Measurements from ENCODE around the gene SLC45A3. TPM values are rescaled to one million over a fixed set of nuclear protein-coding genes. Genes with fewer than 3 reads are reported as not detected.

The SLC45A3 gene
- total RNA-seq, 2 donors from 2014 or later = 2.6 to 2.7 TPM

DNA sequence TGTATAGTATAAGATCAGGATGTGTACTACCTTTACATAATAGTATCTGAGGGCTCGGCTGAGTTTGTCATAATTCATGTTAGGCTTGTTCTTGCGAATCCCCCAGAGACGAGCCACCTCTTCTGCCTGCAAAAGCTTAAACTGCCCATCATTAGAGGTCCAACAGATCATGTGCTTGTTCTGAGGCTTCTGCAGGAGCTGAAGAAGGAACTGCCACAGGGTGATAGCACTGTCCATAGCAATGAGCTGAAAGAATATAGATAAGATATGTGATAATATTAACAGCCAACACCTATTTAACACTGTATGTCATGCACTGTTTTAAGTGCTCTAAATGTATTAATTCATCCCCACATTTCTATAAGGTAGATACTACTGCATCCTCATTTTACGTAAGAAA lies 56.7 kb downstream of the SLC45A3 start:
- Histone ChIP-seq H3K36me3 (peaks cover 34% of the 10 kb centered on the region), H3K4me1 (peaks cover 0 to 12% of the 10 kb centered on the region in 2 donors), H3K27ac (no peak overlapping the region), H3K9me3 (no peaks in the 10 kb centered on the region), H3K27me3 (no peaks in the 10 kb centered on the region), H3K4me3 (no peak overlapping the region)
- TF ChIP-seq CTCF (IDR thresholded peaks at IDR 0.05) = no peak
- no peak for DNase-seq (ENCODE audit: low spot score)

- Histone ChIP-seq H3K36me3 (peaks cover 63% of the 10 kb centered on the region), H3K27ac (no peak overlapping the region), H3K27me3 (no peaks in the 10 kb centered on the region), H3K4me3 (no peak overlapping the region), H3K9me3 (no peaks in the 10 kb centered on the region), H3K4me1 (peaks cover 0 to 12% of the 10 kb centered on the region in 2 donors)
- no peak for TF ChIP-seq CTCF (IDR thresholded peaks at IDR 0.05)
- DNase-seq (ENCODE audit: low spot score) = no peak
Observed at GRCh38 chr1:205620269-205620668, 60.0 kb downstream of the SLC45A3 start.

GRCh38 chr1:205619376-205619775 lies 60.9 kb downstream of the SLC45A3 start:
- no peak for TF ChIP-seq CTCF (IDR thresholded peaks at IDR 0.05)

GRCh38 chr1:205616563-205617293 lies 63.6 kb downstream of the SLC45A3 start:
- Histone ChIP-seq H3K36me3 (peaks cover 46% of the 10 kb centered on the region), H3K9me3 (no peaks in the 10 kb centered on the region), H3K4me3 (no peak overlapping the region), H3K27ac (no peak overlapping the region), H3K27me3 (no peaks in the 10 kb centered on the region), H3K4me1 (peaks cover 0 to under 1% of the 10 kb centered on the region in 2 donors)
- DNase-seq (ENCODE audit: low spot score) = no peak
- TF ChIP-seq CTCF (IDR thresholded peaks at IDR 0.05) = no peak

More at GRCh38 chr1:205619376-205619775, 60.9 kb downstream of the SLC45A3 start:
- peaks cover 63% of the 10 kb centered on the region for H3K36me3 ChIP-seq
- no peak overlapping the region for H3K4me3 ChIP-seq
- H3K27me3 ChIP-seq = no peaks in the 10 kb centered on the region
- H3K4me1 ChIP-seq = peaks cover 0 to 3% of the 10 kb centered on the region in 2 donors
- no peak overlapping the region for H3K27ac ChIP-seq
- no peak for DNase-seq (ENCODE audit: low spot score)
- H3K9me3 ChIP-seq = no peaks in the 10 kb centered on the region

DNA sequence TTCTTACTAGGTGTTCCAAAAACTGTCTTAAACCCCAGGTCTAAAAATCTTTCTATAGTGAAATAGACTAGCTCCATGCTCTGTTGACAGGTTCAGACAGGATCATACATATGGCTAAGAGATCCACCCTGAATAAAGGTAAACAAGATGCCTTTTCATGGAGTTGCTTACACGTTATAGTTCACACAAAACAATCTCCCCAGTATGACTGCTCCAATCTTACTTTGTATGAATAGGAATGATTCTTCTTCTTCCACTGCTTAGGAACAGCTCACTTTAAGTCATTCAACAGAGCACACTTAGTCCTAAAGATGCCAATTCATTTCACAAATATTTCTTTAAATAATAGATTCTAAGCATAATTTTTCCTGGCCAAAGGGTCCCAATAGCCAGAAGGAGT lies 64.5 kb downstream of the SLC45A3 start:
- no peak for TF ChIP-seq CTCF (IDR thresholded peaks at IDR 0.05)
- DNase-seq (ENCODE audit: low spot score) = no peak
- Histone ChIP-seq H3K36me3 (peaks cover 45% of the 10 kb centered on the region), H3K4me3 (no peak overlapping the region), H3K9me3 (no peaks in the 10 kb centered on the region), H3K4me1 (peaks cover 0 to 9% of the 10 kb centered on the region in 2 donors), H3K27me3 (no peaks in the 10 kb centered on the region), H3K27ac (no peak overlapping the region)
